HG02884 (cell line): ENCODE results near the gene NDUFB7.

ENCODE experiments used
- ATAC-seq: cut with Tn5 transposase; IDR thresholded peaks from one replicate; pipeline ENCODE4 v1.9.1; 2021; ENCODE audit warnings: mild to moderate bottlenecking, moderate library complexity; ENCODE audit not compliant: unreplicated experiment

NDUFB7 gene

DNA sequence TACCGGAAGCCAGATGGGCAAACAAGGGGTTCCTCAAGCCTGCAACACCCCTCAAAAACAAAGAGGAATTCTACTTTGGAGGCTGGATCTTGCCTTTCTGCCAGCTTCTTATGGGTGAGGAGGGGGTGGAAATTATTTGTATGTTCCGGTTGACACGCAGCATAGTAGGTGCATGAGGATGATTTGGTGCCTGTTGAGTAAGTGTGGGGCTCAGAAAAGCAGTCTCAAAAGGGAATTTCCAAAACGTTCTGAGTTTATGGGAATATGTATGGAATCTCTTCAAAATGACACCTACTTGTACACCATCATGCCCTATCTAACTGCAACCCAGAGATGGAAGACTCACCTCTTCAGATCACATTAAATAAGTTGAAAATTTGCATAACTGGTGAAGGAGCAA, 45.4 kb downstream of the NDUFB7 start:
- no peak for ATAC-seq

GRCh38 chr19:14525729-14526128, 46.1 kb downstream of the NDUFB7 start:
- no peak for ATAC-seq

GRCh38 chr19:14520543-14520942, 51.3 kb downstream of the NDUFB7 start:
- no peak for ATAC-seq

DNA sequence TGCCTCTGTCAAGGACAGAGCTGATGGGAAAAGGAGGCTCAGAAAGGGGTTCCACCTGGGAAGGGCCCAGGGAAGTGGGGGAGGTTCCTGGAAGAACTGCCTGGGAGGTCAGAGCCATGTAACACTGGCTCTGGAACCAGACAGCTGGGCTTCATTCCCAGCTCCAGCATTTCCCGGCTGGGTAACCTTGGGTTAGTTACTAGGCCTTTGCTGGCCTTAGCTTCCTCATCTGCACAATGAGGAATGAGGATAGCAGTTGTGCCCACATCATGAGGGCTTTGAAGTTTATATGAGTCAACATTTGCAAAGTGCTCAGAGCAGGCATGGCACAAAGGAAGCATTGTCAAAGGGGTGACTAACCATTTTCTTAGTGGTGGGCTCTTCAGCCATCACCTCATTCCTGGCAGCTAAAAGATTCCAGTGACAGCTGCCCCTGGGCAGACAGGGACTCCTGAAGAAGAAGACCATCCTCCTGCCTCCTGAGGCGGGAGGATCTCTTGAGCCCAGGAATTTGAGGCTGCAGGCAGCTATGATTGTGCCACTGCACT, 51.9 kb downstream of the NDUFB7 start:
- no peak for ATAC-seq

DNA sequence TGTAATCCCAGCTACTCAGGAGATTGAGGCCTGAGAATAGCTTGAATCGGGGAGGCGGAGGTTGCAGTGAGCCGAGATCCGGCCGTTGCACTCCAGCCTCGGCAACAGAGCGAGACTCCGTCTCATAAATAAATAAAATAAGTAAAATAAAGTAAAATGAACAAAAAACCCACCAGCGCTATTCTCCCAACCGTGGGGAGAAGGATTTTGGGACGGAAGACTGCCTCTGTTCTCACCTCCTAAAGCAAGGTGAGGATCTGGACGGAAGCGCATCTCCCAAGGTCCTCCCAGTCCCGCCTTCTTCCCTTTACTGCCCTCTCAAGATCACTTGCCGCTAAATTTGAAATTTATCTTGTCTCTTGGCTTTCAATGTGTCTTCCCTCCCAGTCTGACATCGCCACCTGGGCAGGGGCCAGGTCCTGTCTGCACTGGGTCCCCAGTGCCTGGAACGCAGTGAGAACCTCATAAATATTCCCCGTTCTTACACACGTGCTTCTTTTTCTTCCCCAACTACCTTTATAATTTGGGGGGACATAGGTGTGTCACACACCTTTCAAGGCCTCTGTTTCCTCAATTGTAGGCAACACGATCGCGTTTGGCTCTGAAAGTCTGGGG, 52.5 kb downstream of the NDUFB7 start:
- no peak for ATAC-seq

DNA sequence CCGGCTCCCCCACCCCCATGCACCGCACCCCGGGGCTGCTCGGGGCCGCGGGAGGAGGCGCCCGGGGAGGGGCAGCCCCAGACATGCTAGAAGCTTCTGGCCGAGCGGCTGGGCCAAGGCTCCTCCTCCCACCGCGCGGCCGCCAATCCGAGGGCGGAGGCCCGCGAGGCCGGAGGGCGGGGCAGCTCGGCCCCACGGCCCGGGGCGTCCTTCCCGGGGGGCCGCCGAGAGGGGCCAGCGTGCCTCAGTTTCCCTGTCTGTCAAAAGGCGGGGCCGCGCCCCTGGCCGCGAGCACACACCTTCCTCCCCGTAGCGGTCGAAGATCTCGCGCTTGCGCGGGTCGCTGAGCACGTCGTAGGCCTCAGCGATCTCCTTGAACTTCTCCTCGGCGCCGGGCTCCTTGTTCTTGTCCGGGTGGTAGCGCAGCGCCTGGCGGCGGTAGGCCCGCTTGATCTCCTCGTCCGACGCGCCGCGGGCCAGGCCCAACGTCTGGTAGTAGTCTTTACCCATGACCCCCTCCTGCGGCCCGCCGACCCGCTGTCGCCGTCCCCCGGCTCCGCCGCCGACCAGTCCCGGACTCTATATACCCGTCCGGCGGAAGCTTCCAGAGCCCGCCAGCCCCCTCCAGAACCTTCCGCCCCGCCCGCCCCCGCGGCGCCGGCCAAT, 53.9 kb downstream of the NDUFB7 start, which contains the start of gene DNAJB1:
DNAJB1 (minus strand) TSS at position 558 of the 666 bp plus-strand sequence; CDS start at position 510, 48 bp downstream.
- peak; percentile 52 for ATAC-seq

- ATAC-seq = no peak
These were observed 54.4 kb downstream of the NDUFB7 start for GRCh38 chr19:14517446-14517839.

- ATAC-seq = no peak
These were observed 55.0 kb downstream of the NDUFB7 start for GRCh38 chr19:14516746-14517438.
